Lower leg skin (tissue), 3 donors: ENCODE data around the gene AHCYL1.

Experiments
- POLR2A ChIP-seq, 2 donors: fragments of 450-650 bp; IDR thresholded peaks; one replicate each; pipeline ENCODE4 v1.6.1; 2016 to 2017; ENCODE audit warnings: antibody characterized with exemption in 2 of 2, mild to moderate bottlenecking in 1 of 2, moderate library complexity in 1 of 2
- TF ChIP-seq, protein P1 (sequence below), 3 donors: fragments of 450-650 bp; IDR thresholded peaks; one replicate each; pipeline ENCODE4 v1.5.1; 2016; ENCODE audit warnings: antibody characterized with exemption in 3 of 3, mild to moderate bottlenecking in 3 of 3, moderate library complexity in 2 of 3

DNA sequence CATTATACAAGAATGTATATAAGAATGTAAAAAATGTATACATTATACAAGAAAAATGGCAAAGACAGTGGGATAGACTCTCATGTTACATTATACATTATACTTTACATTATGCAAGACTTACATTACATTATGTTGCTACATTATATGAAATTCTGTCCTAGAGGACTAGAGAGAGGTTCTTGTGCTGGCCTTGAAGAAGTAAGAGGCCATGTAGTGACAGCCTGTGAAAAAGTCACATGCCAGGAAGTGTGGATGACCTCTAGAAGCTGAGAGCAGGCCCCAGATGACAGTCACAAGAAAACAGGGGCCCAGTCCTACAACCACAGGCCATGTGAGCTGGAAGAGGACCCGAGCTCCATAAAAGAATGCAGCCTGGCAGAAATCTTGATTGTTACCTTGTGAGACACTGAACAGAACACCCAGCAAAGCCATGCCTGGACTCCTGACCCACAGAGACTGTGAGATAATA lies 30.5 kb upstream of the AHCYL1 start:
- TF ChIP-seq, protein P1, sequence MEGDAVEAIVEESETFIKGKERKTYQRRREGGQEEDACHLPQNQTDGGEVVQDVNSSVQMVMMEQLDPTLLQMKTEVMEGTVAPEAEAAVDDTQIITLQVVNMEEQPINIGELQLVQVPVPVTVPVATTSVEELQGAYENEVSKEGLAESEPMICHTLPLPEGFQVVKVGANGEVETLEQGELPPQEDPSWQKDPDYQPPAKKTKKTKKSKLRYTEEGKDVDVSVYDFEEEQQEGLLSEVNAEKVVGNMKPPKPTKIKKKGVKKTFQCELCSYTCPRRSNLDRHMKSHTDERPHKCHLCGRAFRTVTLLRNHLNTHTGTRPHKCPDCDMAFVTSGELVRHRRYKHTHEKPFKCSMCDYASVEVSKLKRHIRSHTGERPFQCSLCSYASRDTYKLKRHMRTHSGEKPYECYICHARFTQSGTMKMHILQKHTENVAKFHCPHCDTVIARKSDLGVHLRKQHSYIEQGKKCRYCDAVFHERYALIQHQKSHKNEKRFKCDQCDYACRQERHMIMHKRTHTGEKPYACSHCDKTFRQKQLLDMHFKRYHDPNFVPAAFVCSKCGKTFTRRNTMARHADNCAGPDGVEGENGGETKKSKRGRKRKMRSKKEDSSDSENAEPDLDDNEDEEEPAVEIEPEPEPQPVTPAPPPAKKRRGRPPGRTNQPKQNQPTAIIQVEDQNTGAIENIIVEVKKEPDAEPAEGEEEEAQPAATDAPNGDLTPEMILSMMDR (IDR thresholded peaks at IDR 0.05) = no peak
- no peak for TF ChIP-seq POLR2A (IDR thresholded peaks at IDR 0.05)
